Neutrophil (primary cell): ENCODE results near the gene XYLT1.
A peak's percentile ranks its signal among the peaks of the same experiment; 100 is the strongest.

Source experiments
- H3K27ac ChIP-seq: fragments of 200-600 bp; sonication (generic); 2 replicates; pipeline ENCODE4 v1.5.1; 2016; ENCODE audit warnings: mild to moderate bottlenecking, moderate library complexity
- H3K27me3 ChIP-seq: fragments of 200-600 bp; sonication (generic); 2 replicates; pipeline ENCODE4 v1.6.0; 2016; ENCODE audit warnings: mild to moderate bottlenecking
- H3K36me3 ChIP-seq: fragments of 200-600 bp; sonication (generic); 2 replicates; pipeline ENCODE4 v1.5.1; 2017
- H3K4me1 ChIP-seq, 2 experiments: fragments of 200-600 bp in 1 of 2; sonication (generic) in 1 of 2; 1 replicate in 1 of 2; 2 replicates in 1 of 2; pipeline versions ENCODE4 v1.5.1 to v1.6.1; 2013 to 2016; ENCODE audit warnings: low read depth in 1 of 2, low read length in 1 of 2, mild to moderate bottlenecking in 1 of 2, moderate library complexity in 1 of 2; ENCODE audit not compliant: control insufficient read depth in 1 of 2, insufficient read depth in 1 of 2
- H3K4me3 ChIP-seq, 2 experiments: fragments of 200-600 bp in 1 of 2; sonication (generic) in 1 of 2; 1 replicate in 1 of 2; 2 replicates in 1 of 2; pipeline ENCODE4 v1.5.1; 2013 to 2016; ENCODE audit warnings: low read depth in 1 of 2, low read length in 1 of 2, mild to moderate bottlenecking in 1 of 2, moderate library complexity in 1 of 2
- H3K9me3 ChIP-seq: fragments of 200-600 bp; sonication (generic); 2 replicates; pipeline ENCODE4 v1.5.1; 2016
- TF ChIP-seq, protein P1 (sequence below): fragments of 200-600 bp; sonication (generic); IDR thresholded peaks from 2 replicates; pipeline ENCODE4 v1.5.1; 2016; ENCODE audit warnings: antibody characterized with exemption

XYLT1 gene

DNA sequence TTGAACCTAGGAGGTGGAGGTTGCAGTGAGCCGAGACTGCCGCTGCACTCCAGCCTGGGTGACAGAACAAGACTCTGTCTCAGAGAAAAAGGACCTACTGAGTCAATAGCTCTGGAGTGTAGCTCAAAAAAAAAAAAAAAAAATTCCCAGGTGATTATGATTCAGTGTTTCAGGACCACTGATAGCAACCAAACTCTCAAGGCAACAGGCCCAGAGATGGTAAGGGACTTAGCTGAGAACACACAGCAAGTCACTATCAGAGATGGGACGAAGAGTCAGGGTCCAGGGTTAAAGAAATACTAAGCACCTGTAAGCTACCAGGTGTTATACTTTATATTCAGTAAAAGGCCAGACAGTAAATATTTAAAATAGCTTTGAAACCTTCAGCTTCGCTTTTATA, 335.3 kb downstream of the XYLT1 start:
- Histone ChIP-seq H3K4me3 (no peak overlapping the region), H3K9me3 (no peaks in the 10 kb centered on the region), H3K27me3 (no peaks in the 10 kb centered on the region), H3K36me3 (peaks cover 87% of the 10 kb centered on the region), H3K4me1 (peaks cover 0 to 7% of the 10 kb centered on the region in 2 experiments), H3K27ac (no peak overlapping the region)
- TF ChIP-seq, protein P1, sequence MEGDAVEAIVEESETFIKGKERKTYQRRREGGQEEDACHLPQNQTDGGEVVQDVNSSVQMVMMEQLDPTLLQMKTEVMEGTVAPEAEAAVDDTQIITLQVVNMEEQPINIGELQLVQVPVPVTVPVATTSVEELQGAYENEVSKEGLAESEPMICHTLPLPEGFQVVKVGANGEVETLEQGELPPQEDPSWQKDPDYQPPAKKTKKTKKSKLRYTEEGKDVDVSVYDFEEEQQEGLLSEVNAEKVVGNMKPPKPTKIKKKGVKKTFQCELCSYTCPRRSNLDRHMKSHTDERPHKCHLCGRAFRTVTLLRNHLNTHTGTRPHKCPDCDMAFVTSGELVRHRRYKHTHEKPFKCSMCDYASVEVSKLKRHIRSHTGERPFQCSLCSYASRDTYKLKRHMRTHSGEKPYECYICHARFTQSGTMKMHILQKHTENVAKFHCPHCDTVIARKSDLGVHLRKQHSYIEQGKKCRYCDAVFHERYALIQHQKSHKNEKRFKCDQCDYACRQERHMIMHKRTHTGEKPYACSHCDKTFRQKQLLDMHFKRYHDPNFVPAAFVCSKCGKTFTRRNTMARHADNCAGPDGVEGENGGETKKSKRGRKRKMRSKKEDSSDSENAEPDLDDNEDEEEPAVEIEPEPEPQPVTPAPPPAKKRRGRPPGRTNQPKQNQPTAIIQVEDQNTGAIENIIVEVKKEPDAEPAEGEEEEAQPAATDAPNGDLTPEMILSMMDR: no peak

DNA sequence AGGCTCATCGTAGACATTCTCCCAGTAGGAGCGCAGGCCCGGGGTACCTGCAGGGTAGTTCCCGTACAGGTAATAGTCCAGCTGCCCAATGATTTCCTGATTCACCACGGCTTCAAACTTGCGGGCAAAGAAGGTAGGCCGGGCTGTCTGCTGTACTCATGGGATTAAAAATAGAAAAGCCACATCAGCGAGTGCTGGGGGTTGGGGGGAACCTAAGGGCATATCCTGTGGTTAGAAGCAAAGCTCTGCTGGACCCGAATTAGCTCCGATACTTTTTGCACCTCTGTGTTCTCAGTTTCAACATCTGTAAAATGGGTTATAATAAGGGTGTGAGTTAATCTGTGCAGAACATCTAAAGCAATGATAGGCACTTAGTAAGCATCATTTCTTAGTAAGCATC, 336.2 kb downstream of the XYLT1 start:
- no peak overlapping the region for H3K4me3 ChIP-seq
- peaks cover 0 to 8% of the 10 kb centered on the region in 2 experiments for H3K4me1 ChIP-seq
- no peak overlapping the region for H3K27ac ChIP-seq
- TF ChIP-seq, protein P1: no peak
- H3K27me3 ChIP-seq: no peaks in the 10 kb centered on the region
- H3K9me3 ChIP-seq: no peaks in the 10 kb centered on the region
- peaks cover 86% of the 10 kb centered on the region for H3K36me3 ChIP-seq

- peaks cover 84% of the 10 kb centered on the region for H3K36me3 ChIP-seq
- H3K4me1 ChIP-seq: peaks cover 0 to 8% of the 10 kb centered on the region in 2 experiments
- TF ChIP-seq, protein P1: no peak
- H3K27ac ChIP-seq: no peak overlapping the region
- no peaks in the 10 kb centered on the region for H3K27me3 ChIP-seq
- no peaks in the 10 kb centered on the region for H3K9me3 ChIP-seq
- no peak overlapping the region for H3K4me3 ChIP-seq
Observed at GRCh38 chr16:17133851-17134250, 336.9 kb downstream of the XYLT1 start.

GRCh38 chr16:17131351-17131750, 339.4 kb downstream of the XYLT1 start:
- peaks cover 84% of the 10 kb centered on the region for H3K36me3 ChIP-seq
- peaks cover 0 to 8% of the 10 kb centered on the region in 2 experiments for H3K4me1 ChIP-seq
- no peaks in the 10 kb centered on the region for H3K27me3 ChIP-seq
- H3K27ac ChIP-seq: no peak overlapping the region
- no peak overlapping the region for H3K4me3 ChIP-seq
- no peaks in the 10 kb centered on the region for H3K9me3 ChIP-seq
- TF ChIP-seq, protein P1: no peak

DNA sequence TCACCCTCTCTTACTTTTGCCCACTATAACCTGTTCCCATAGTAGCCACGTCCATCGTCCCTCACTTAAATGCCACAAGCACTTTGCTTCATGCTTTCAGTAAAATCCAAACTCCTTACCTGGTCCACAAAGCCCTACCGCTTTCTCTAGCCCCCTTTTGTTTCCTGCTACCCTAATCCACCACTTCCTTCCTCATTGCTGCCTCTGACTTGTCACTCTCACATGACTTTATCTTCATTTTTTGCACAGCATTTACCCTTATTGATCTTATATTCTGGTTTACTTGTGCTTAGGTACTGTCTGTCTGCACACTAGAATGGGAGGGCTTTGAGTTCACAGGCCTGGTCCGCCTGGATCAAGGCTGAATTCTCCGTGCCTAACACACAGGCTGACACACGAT, 340.0 kb downstream of the XYLT1 start:
- Histone ChIP-seq H3K27ac (peak overlapping the region; percentile 35), H3K4me1 (peaks cover 0 to 8% of the 10 kb centered on the region in 2 experiments), H3K27me3 (no peaks in the 10 kb centered on the region), H3K9me3 (no peaks in the 10 kb centered on the region), H3K4me3 (no peak overlapping the region), H3K36me3 (peaks cover 84% of the 10 kb centered on the region)
- TF ChIP-seq, protein P1: no peak

DNA sequence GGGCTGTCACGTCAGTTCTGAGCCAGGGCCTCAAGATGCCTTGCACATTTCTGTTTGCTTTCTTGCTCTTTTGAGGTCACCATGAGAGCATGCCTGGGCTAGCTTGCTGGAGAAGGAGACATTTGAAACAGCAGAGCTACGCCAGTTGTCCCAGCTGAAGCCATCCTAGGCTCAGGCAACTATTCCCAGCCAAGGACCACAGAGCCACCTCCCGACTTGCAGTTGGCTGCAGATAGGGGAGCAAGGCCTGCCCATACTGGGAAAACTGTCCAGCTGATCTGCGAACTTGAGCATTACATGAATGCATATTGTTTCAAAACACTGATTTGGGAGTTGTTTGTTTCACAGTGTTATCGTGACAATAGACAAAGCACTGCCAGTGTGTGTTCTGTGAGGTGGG, 340.8 kb downstream of the XYLT1 start:
- peaks cover 86% of the 10 kb centered on the region for H3K36me3 ChIP-seq
- peaks cover 0 to 8% of the 10 kb centered on the region in 2 experiments for H3K4me1 ChIP-seq
- H3K27ac ChIP-seq: no peak overlapping the region
- TF ChIP-seq, protein P1: no peak
- H3K4me3 ChIP-seq: no peak overlapping the region
- no peaks in the 10 kb centered on the region for H3K9me3 ChIP-seq
- no peaks in the 10 kb centered on the region for H3K27me3 ChIP-seq
